ENCODE measurements around the gene HSPA12A. TPM values are rescaled to one million over a fixed set of nuclear protein-coding genes. Genes with fewer than 3 reads are reported as not detected.

The HSPA12A gene, protein sequence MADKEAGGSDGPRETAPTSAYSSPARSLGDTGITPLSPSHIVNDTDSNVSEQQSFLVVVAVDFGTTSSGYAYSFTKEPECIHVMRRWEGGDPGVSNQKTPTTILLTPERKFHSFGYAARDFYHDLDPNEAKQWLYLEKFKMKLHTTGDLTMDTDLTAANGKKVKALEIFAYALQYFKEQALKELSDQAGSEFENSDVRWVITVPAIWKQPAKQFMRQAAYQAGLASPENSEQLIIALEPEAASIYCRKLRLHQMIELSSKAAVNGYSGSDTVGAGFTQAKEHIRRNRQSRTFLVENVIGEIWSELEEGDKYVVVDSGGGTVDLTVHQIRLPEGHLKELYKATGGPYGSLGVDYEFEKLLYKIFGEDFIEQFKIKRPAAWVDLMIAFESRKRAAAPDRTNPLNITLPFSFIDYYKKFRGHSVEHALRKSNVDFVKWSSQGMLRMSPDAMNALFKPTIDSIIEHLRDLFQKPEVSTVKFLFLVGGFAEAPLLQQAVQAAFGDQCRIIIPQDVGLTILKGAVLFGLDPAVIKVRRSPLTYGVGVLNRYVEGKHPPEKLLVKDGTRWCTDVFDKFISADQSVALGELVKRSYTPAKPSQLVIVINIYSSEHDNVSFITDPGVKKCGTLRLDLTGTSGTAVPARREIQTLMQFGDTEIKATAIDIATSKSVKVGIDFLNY
- total RNA-seq: under 1 TPM; 0.15 to 0.45 (median 0.16) TPM

DNA sequence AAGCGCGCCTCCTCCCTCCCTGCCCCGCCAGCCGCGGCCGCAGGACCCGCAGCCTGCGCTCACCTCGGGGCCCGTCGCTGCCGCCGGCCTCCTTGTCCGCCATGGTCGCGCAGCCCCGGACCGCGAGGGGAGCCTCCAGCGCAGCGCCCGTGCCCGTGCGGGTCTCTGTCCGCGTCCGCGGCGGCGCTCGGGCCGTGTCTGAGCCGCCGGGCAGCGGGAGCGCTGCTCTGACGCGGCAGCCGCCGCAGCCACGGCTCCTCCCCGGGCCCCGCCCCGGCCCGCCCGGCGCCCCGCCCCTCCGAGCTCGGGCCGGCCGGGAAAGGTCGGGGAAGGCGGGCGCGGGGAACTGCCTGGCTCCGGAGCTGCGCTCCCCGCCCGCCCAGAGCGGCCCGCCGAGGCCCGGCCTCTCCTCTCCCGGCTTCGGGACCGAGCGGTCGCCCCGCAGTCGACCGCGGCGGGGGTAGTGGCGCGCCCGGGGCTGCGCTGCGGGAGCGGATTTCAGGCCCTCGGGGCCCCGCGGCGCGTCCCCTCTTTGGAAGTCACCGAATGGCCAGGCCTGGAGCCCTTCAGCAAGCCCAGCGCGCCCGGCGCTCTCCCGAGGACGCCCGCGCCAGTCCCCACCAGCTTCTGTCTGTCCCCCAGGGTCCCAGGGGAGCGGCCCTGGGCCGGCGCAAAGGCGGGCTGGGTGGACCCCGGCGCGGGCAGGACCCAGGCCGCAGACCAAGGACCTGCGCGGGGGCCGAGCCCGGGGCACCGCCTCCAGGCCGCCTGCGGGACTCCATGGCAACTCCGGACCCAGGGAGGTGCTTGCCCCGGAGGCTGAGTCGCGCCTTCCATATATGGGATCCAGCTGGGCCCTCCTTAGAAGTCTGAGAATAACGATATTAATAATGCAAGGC is at the start of gene HSPA12A:
TSS of gene HSPA12A (minus strand) at position 200 of the 899 bp plus-strand sequence. CDS start at position 103, 97 bp downstream.
- ATAC-seq (peak; percentile 89 to 92), DNase-seq (peak; percentile 32)
- peaks cover 1% of the 10 kb centered on the region for H3K4me1 Mint-ChIP-seq (ENCODE audit: low read depth)
- H3K9me3 Mint-ChIP-seq: no peaks in the 10 kb centered on the region
- H3K27me3 Mint-ChIP-seq (ENCODE audit: low read depth): peaks cover 69% of the 10 kb centered on the region
- H3K4me3 Mint-ChIP-seq: peak within 1 kb of the TSS; percentile 55
- no peaks in the 10 kb centered on the region for H3K36me3 Mint-ChIP-seq (ENCODE audit: insufficient read depth)

DNA sequence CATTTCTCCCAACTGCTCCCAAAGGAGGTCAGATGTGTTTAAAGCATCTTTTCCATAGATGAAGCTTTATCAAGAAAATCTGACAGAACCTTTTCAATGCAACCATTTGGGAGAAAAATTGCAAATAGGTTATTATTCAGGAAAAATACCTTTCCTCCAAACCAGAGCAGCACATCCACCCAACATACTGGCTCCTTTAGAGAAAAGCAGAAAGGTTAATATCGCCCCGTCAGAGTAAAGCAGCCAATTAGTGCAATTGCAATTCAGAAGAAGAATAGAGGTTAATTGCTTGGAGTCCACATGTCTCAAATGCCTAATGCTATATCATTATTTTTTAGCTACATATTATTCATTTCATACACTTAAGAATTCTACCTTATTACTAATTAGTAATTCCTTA is 48.9 kb upstream of the HSPA12A start:
- Mint-ChIP-seq H3K27me3 (ENCODE audit: low read depth) (peaks cover 31% of the 10 kb centered on the region), H3K4me3 (no peak overlapping the region), H3K9me3 (no peaks in the 10 kb centered on the region), H3K36me3 (ENCODE audit: insufficient read depth) (no peaks in the 10 kb centered on the region), H3K4me1 (ENCODE audit: low read depth) (peaks cover 14% of the 10 kb centered on the region)
- DNase-seq (no peak), ATAC-seq (no peak)

DNA sequence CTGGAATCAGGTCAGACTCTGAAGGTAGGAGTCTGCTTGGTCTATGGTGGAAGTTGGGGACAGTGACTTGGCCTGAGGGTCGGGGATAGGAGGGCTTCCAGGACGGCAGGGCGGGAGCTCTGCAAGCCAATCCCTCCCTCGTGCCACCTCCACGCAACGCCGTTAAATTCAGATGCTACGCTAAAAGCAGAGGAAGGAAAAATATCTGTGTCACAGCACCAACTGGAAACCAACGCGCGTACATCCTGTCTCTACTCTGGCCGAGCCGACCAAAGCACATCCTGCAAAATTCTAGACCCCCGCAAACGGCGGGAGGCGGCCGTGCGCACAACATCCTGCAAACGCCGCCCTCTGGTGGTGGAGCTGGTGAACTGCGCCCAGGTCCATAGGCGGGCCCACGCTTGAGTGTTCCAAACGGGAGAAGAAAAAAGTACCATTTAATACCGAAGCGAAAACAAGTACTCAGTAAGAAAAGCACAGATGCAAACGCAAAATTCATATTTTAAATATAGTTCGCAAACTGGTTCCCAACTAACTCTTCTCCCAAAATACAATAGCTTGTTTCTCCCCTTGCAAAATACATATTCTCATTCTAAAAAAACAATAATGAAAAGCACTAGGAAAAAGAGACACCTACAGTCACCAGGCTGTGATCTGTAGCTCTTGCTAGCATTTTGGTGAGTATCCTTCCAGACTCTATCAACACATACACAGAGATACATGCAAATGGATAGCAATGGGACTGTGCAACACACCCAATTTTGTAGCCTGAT is 45.7 kb upstream of the HSPA12A start:
- Mint-ChIP-seq H3K9me3 (no peaks in the 10 kb centered on the region), H3K36me3 (ENCODE audit: insufficient read depth) (no peaks in the 10 kb centered on the region), H3K4me1 (ENCODE audit: low read depth) (peaks cover 14% of the 10 kb centered on the region), H3K4me3 (peak overlapping the region; percentile 47), H3K27me3 (ENCODE audit: low read depth) (peaks cover 26% of the 10 kb centered on the region)
- ATAC-seq (peak; percentile 78 to 90), DNase-seq (peak; percentile 67)

DNA sequence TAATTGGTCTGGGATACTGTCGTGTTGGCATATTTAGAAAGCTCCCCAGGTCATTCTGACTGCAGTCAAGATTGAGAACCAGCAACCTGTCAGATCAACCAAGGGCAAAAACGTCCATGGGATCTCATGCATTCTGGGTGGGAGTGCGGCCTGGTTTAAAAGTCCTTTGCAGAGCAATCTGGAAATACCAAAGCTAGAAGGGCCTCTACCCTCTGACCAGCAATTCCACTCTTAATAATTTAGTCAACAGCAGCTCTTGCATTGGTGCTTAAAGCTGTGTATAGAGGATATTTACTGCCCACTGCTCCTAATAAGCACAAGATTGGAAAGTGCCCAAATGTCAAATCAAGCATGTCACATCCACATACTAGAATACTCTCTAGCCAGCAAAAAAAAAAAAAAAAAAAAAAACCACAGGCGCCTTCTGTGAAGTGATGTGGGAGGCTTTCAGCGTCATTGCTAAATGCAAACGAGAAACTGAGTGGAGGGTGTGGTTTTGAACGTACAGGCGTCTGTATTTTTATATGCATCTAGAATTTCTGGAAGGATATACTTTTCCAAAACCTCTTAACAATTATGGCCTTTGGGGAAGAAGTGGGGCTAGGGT is 44.8 kb upstream of the HSPA12A start:
- H3K4me3 Mint-ChIP-seq: peak overlapping the region; percentile 47
- H3K4me1 Mint-ChIP-seq (ENCODE audit: low read depth): peaks cover 14% of the 10 kb centered on the region
- peaks cover 21% of the 10 kb centered on the region for H3K27me3 Mint-ChIP-seq (ENCODE audit: low read depth)
- DNase-seq (no peak), ATAC-seq (no peak)
- no peaks in the 10 kb centered on the region for H3K9me3 Mint-ChIP-seq
- H3K36me3 Mint-ChIP-seq (ENCODE audit: insufficient read depth): no peaks in the 10 kb centered on the region

DNA sequence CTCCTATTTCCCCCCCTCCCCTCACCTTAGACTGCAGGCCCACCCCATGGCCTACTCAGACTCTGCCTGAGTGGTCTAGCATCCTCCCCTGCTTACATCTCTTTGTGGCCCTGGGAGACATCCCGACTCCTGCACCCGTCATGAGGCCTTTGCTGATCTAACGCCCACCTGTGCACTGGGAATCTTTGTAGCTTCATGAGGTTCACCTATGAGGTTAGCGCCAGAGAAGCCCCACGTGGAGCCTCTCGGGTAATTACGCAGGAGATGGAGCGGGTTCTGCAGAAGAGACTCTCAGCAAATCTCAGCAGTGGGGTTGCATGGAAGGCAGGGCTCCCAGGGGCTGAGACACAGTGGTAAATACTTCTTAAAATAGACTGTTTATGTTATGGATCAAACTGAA is 43.5 kb upstream of the HSPA12A start:
- Mint-ChIP-seq H3K4me3 (no peak overlapping the region), H3K9me3 (no peaks in the 10 kb centered on the region), H3K27me3 (ENCODE audit: low read depth) (peaks cover 21% of the 10 kb centered on the region), H3K4me1 (ENCODE audit: low read depth) (peaks cover 14% of the 10 kb centered on the region), H3K36me3 (ENCODE audit: insufficient read depth) (no peaks in the 10 kb centered on the region)
- DNase-seq (no peak), ATAC-seq (no peak)

DNA sequence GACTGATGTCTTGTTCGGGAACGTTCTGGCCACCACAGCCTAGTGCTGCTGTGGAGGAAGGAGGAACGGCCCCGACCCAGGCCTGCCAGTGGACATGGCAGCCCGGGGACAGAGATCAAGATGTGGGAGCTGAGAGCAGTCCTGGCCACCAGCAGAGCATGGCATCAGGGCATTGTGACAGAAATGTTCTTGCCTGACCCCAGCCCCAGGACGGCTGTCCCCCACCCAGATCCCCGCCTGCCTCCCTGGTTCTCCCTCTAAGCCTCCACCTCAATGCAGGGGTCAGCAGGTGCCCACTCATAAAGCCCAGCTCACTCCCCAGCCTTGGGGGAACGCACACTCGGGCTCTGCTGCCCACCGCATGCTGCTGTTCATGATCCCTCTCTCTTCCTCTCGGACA is 42.9 kb upstream of the HSPA12A start:
- no peak overlapping the region for H3K4me3 Mint-ChIP-seq
- ATAC-seq: no peak
- no peaks in the 10 kb centered on the region for H3K9me3 Mint-ChIP-seq
- H3K4me1 Mint-ChIP-seq (ENCODE audit: low read depth): peaks cover 14% of the 10 kb centered on the region
- no peak for DNase-seq
- H3K27me3 Mint-ChIP-seq (ENCODE audit: low read depth): peaks cover 17% of the 10 kb centered on the region
- H3K36me3 Mint-ChIP-seq (ENCODE audit: insufficient read depth): no peaks in the 10 kb centered on the region

DNA sequence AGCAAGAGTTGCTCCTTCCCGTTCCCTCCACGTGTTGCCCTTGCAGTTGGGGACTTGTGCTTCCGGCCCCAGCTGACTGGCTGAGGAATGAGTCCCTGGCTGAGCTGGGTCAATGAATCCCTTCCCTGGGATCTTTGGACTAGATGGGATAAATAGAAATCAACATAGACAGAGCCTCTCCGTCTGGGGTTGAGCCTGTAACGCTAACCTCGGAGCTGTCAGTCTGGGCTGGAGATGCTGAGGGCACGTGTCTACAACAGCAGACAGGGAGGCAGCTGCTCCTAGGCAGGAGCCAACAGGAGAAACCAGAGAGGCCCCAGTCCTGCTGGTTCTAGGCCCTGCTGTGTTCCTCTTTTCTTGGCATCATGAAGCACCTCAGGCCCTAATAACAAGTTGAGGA is 42.3 kb upstream of the HSPA12A start:
- Mint-ChIP-seq H3K4me3 (no peak overlapping the region), H3K9me3 (no peaks in the 10 kb centered on the region), H3K27me3 (ENCODE audit: low read depth) (peaks cover 15% of the 10 kb centered on the region), H3K4me1 (ENCODE audit: low read depth) (peaks cover 14% of the 10 kb centered on the region), H3K36me3 (ENCODE audit: insufficient read depth) (no peaks in the 10 kb centered on the region)
- no peak for DNase-seq
- ATAC-seq: no peak

DNA sequence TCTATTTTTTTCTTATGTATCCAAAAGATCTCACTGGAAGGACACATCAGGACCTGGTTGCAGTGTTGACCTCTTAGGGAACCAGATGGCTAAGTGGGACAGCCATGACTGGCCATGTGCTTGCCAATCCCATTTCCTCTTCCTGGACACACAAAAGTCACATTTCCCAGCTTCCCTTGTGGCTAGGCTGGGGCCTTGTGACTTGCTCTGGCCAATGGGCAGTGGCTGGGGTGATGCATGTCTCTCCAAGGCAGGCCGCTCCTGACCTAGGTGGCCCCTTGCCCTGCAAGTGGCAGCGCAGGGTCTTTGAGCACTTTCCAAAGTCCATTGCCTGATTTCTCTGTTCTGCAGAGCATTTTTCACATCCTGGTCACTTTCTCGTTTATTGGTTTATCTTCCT is 41.7 kb upstream of the HSPA12A start:
- peaks cover 14% of the 10 kb centered on the region for H3K4me1 Mint-ChIP-seq (ENCODE audit: low read depth)
- H3K9me3 Mint-ChIP-seq: no peaks in the 10 kb centered on the region
- no peak for ATAC-seq
- H3K27me3 Mint-ChIP-seq (ENCODE audit: low read depth): peaks cover 13% of the 10 kb centered on the region
- no peak overlapping the region for H3K4me3 Mint-ChIP-seq
- H3K36me3 Mint-ChIP-seq (ENCODE audit: insufficient read depth): no peaks in the 10 kb centered on the region
- DNase-seq: no peak

DNA sequence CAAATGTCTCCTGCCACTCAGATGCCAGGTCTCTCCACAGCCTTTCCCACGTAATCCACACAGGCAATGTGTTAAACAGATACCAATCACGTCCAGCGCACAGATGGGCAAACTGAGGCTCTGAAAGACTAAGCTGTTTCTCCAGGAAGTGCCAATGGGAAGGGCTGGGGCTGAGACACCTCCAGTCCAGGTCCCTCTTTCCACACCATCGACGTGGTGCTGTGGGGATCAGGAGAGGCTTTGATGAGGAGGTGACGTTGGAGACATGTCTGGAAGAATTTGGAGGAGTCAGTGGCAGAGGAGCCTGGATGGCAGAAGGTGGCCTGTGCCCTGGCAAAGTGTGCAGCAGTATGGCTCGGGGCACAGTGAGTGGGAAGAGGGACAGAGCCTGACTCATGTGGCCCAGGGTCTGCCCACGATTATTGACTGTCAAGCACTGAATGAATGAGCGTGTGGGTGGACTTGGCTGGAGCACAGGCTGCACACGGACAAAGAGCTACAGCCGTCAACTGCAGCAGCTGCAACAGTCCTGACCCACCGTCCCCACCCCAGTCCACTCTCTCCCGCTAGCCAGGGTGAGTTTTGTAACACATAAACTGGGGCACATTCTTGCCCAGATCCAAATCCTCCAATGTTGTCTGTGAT is 40.8 kb upstream of the HSPA12A start:
- H3K9me3 Mint-ChIP-seq: no peaks in the 10 kb centered on the region
- DNase-seq (no peak), ATAC-seq (no peak)
- H3K4me3 Mint-ChIP-seq: no peak overlapping the region
- H3K27me3 Mint-ChIP-seq (ENCODE audit: low read depth): peaks cover 13% of the 10 kb centered on the region
- H3K36me3 Mint-ChIP-seq (ENCODE audit: insufficient read depth): no peaks in the 10 kb centered on the region
- H3K4me1 Mint-ChIP-seq (ENCODE audit: low read depth): peaks cover 10% of the 10 kb centered on the region

DNA sequence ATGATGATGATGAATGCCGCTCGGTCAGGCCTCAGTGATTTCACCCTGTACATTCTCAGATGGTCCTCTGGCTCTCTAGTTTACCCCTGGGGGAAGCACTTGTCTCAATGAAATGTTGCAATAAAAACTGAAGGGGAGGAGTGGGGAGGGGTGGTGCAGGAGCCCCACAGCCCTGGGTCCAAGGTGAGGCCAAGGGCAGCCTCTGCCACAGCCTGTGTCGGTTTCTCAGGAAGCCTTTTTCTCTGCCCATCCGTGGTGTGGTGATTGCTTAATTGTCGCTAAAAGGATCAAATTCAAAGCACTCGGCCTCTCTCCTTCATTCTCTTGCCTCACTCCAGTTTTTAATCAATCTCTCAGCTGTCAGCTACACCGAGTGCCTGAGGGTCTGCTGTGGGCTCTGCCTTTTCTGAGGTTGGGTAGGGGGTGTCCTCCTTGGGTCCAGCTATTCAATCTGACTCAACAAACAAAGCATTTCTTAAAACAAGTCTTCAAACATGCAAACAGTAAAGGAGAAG is 39.1 kb upstream of the HSPA12A start:
- Mint-ChIP-seq H3K4me3 (no peak overlapping the region), H3K36me3 (ENCODE audit: insufficient read depth) (no peaks in the 10 kb centered on the region), H3K27me3 (ENCODE audit: low read depth) (peaks cover 5% of the 10 kb centered on the region), H3K4me1 (ENCODE audit: low read depth) (no peaks in the 10 kb centered on the region), H3K9me3 (no peaks in the 10 kb centered on the region)
- no peak for DNase-seq
- ATAC-seq: no peak

DNA sequence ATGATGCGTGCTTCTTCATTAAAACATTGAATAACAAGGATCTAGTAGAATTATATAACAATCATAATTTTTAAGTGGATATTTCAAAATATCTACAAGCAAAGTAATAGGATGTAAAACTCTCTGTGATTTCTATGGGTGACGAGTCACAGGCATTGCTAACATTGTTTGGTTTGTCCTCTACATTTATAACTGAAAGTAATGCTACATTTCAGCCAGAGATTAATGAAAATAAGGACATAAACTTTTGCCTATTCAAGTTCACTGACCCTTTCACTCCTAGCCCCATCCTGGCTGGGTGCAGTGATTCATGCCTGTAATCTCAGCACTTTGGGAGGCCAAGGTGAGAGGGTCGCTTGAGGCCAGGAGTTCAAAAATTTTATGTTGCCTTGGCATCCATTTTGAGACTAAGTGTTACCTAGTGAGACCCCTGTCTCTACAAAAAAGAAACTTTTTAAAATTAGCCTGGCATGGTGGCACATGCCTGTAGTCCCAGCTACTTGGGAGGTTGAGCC is 38.4 kb upstream of the HSPA12A start:
- Mint-ChIP-seq H3K36me3 (ENCODE audit: insufficient read depth) (no peaks in the 10 kb centered on the region), H3K27me3 (ENCODE audit: low read depth) (peaks cover 5% of the 10 kb centered on the region), H3K4me3 (no peak overlapping the region), H3K4me1 (ENCODE audit: low read depth) (no peaks in the 10 kb centered on the region), H3K9me3 (no peaks in the 10 kb centered on the region)
- DNase-seq (no peak), ATAC-seq (no peak)

DNA sequence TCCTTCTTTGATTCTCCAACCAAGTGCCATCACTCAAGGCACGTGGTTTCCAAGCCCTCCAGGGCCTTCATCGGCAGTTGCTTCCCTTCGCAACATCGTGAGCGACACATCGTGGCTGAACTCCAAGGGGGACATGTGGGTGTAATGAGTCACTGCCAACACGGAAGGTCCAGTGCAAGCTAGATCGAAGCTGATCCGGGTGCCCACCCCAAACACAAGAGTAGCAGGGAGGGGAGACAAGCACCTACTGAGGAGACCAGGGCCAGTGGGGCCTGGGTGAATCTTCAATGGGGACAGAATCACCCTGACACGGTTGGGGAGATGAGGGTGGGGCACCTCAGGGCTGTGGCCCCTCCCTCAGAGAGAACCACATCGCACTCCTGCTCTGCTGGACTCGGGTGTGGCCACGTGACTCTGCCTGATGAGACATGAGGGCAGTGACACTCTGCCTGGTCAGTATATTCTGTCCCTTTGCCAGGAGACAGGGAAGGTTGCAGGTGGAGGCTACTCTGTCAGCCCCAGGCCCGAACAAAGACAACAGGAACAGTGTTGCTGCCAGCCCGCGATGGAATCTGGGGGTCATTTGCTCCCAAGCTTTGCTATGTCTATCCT is 36.8 kb upstream of the HSPA12A start:
- Mint-ChIP-seq H3K4me3 (no peak overlapping the region), H3K36me3 (ENCODE audit: insufficient read depth) (no peaks in the 10 kb centered on the region), H3K9me3 (no peaks in the 10 kb centered on the region), H3K4me1 (ENCODE audit: low read depth) (no peaks in the 10 kb centered on the region), H3K27me3 (ENCODE audit: low read depth) (peaks cover 5% of the 10 kb centered on the region)
- no peak for DNase-seq
- no peak for ATAC-seq
